HG03432 (cell line): ENCODE data around the gene ELOA2.
"Not testable (repeated sequence)": the region's sequence is repeated elsewhere in the genome, so short reads cannot be mapped to it uniquely, and the experiment has no call there.

Experiments used
- ATAC-seq: cut with Tn5 transposase; IDR thresholded peaks from one replicate; pipeline ENCODE4 v1.9.1; 2021; ENCODE audit warnings: mild to moderate bottlenecking, moderate library complexity; ENCODE audit not compliant: unreplicated experiment

Gene ELOA2

DNA sequence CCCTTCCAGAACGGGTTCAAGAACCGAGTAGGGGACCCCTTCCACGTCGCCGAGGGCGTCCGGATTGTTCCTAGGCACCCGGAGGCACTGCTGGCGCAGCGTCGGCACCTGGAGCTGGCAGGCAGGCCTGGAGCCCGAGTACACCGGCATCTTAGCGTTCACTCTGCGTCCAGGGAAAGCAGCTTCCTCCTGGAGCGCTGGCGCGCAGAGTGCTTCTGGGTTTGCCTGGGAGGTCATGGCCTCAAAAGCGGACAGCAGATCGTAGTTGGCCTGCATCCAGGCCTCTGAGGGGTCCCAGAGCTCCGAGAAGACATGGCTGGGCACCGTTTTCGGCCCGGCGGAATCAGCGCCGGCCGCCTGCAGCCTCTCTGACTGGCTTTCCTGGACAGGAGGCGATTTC lies 12.6 kb downstream of the ELOA2 start:
- not testable (repeated sequence) for ATAC-seq

DNA sequence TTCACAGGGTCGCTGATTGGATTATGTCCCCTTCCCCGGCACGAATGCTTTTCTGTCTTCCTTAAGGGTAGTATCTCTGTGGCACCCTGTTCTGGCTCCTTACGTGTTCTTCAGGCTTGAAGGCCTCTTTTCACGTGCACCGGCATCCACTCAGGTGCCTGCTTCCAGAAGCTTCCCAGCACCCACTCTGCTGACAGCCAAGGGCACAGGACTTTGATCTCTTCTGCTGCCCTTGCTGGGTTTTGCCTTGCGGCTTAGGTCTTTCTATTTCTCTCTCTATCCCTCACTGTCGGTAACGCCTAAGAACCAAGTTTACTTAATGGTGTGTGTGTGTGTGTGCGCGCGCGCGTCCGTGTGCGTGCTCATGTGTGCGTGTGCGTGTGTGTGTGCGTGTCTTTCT lies 14.7 kb downstream of the ELOA2 start:
- not testable (repeated sequence) for ATAC-seq

DNA sequence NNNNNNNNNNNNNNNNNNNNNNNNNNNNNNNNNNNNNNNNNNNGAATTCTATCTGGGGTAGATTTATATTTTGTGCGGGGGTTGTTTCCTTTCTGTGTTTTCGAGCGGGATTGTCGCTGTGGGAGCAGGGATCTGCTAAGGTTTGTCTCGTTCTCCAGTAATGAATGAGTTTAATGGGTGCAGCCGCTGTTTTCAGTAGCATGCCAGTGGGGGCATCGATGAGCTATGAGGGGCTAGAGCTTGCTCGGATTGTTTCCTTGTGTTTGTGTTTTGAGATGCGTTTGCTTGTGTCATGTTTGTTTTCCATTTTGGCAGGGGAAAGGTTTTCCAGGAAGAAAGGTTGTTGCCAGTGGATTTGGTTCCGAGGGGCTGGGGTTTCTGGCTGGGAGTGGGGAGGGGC lies 15.6 kb downstream of the ELOA2 start:
- ATAC-seq = not testable (repeated sequence)
